Spleen (tissue), 11 donors: Measurements from ENCODE around the gene SLAMF1. TPM values are rescaled to one million over a fixed set of nuclear protein-coding genes. Genes with fewer than 3 reads are reported as not detected.

Experiments
- DNase-seq: peaks from one replicate; pipeline ENCODE4 v3.0.0-alpha.2; 2020
- H3K27ac ChIP-seq, 8 donors: fragments of 200-600 bp; sonication (generic) in 7 of 8; 1 replicate in 4 of 8; 2 replicates in 4 of 8; pipeline versions ENCODE4 v1.5.0 to v1.8.0; 2016 to 2021; ENCODE audit warnings: inconsistent platforms in 4 of 8, mild to moderate bottlenecking in 4 of 8, moderate library complexity in 1 of 8
- H3K27me3 ChIP-seq, 7 donors: fragments of 200-600 bp; sonication (generic) in 6 of 7; replicated peaks in 1 of 7; 1 replicate in 4 of 7; 2 replicates in 3 of 7; pipeline versions ENCODE4 v1.5.0 to v1.8.0; 2016 to 2021; ENCODE audit warnings: inconsistent platforms in 3 of 7, mild to moderate bottlenecking in 1 of 7
- H3K36me3 ChIP-seq, 6 donors: fragments of 200-600 bp; sonication (generic) in 5 of 6; 1 replicate in 4 of 6; 2 replicates in 2 of 6; pipeline versions ENCODE4 v1.5.0 to v1.8.0; 2016 to 2021; ENCODE audit warnings: inconsistent platforms in 2 of 6
- H3K4me1 ChIP-seq, 6 donors: fragments of 200-600 bp; sonication (generic) in 5 of 6; 1 replicate in 3 of 6; 2 replicates in 3 of 6; pipeline versions ENCODE4 v1.5.0 to v1.8.0; 2016 to 2021; ENCODE audit warnings: inconsistent platforms in 3 of 6
- H3K4me3 ChIP-seq, 8 donors: fragments of 200-600 bp; sonication (generic) in 7 of 8; 1 replicate in 4 of 8; 2 replicates in 4 of 8; pipeline versions ENCODE4 v1.5.0 to v1.8.0; 2016 to 2021; ENCODE audit warnings: inconsistent platforms in 4 of 8, mild to moderate bottlenecking in 4 of 8, moderate library complexity in 2 of 8
- H3K9me3 ChIP-seq, 8 donors: fragments of 200-600 bp; sonication (generic) in 7 of 8; 1 replicate in 4 of 8; 2 replicates in 4 of 8; pipeline versions ENCODE4 v1.5.0 to v1.8.0; 2016 to 2021; ENCODE audit warnings: inconsistent platforms in 4 of 8
- CTCF ChIP-seq, 11 experiments: fragments of 200-600 bp in 7 of 11; fragments of 450-650 bp in 4 of 11; sonication (generic) in 4 of 11; IDR thresholded peaks in 8 of 11; conservative IDR thresholded peaks in 3 of 11; 1 replicate in 7 of 11; 2 replicates in 4 of 11; pipeline versions ENCODE4 v1.4.0 to v1.8.0; 2016 to 2021; ENCODE audit warnings: antibody characterized with exemption in 11 of 11, inconsistent platforms in 4 of 11, mild to moderate bottlenecking in 1 of 11
- POLR2A ChIP-seq, 3 donors: fragments of 450-650 bp; IDR thresholded peaks; one replicate each; pipeline ENCODE4 v1.5.1; 2017; ENCODE audit warnings: antibody characterized with exemption in 3 of 3, mild to moderate bottlenecking in 1 of 3
- POLR2AphosphoS5 ChIP-seq, 3 donors: sonication (generic); formaldehyde crosslinking; IDR thresholded peaks; one replicate each; pipeline ENCODE4 v1.5.1; 2017; ENCODE audit warnings: antibody characterized with exemption in 3 of 3
- WGBS, 5 donors: extraction: QIAGEN DNeasy Blood & Tissue Kit in 3 of 5; methylation state at CpG; one replicate each; pipeline versions ENCODE4 v1.1.5 to v1.1.7; 2013 to 2018; 5-methylcytosine and 5-hydroxymethylcytosine counted together
- intact Hi-C: fragments of 100-400 bp; cut with DNase I; formaldehyde crosslinking; loops from one replicate; pipeline ENCODE4 v1.15.0; 2023; ENCODE audit warnings: low total_unique reads
- polyA plus RNA-seq, 3 donors: library from polyadenylated mRNA; stranded (reverse); fragments of 200-250 nt; gene quantifications; one replicate each; pipeline ENCODE4 v1.2.1, GENCODE V29; 2013
- total RNA-seq, 7 donors: library from RNA; depleted of rRNA in 3 of 7; stranded (reverse); fragments of >200 nt in 3 of 7; fragmentation: NEBNext Ultra II Directional in 4 of 7; extraction: Animal tissue kit (Norgen Biotek cat#: 25700) in 4 of 7; gene quantifications; one replicate each; pipeline versions ENCODE4 v1.1.0 to v1.2.1, GENCODE V29; 2016 to 2021
- donor health status: healthy with polysubstance abuse.
- donor health status: DM: no; HTN: no; CAD: no; lungs with moderate emphysema.
- donor health status: DM: no; HTN: no; CAD: no.
- donor health status: Bipolar disorder and iron deficiency.
- donor health status: healthy.
- donor health status: DM: no; HTN: no; CAD: no.
- donor health status: DM: yes; HTN: yes; CAD: no.

SLAMF1 gene
- total and polyA plus RNA-seq, 10 donors: 2.8 to 18.3 (median 10.3) TPM

GRCh38 chr1:160620942-160621632 is 25.8 kb downstream of the SLAMF1 start:
- Histone ChIP-seq H3K9me3 (no peaks in the 10 kb centered on the region), H3K27me3 (no peaks in the 10 kb centered on the region), H3K36me3 (peaks cover 0 to 7% (median 0%) of the 10 kb centered on the region in 6 donors), H3K4me1 (peaks cover 15 to 81% (median 51%) of the 10 kb centered on the region in 6 donors), H3K4me3 (no peak overlapping the region), H3K27ac (peak overlapping the region in 2 of 8 donors; percentile 76 to 79)
- no peak for TF ChIP-seq POLR2A (IDR thresholded peaks at IDR 0.05)
- no peak for TF ChIP-seq POLR2AphosphoS5 (IDR thresholded peaks at IDR 0.05)
- no peak for TF ChIP-seq CTCF (IDR thresholded peaks at IDR 0.05 in 8 of 11, conservative IDR thresholded peaks at IDR 0.05 in 3 of 11)
- 57 to 78% (median 69%) methylated on average over 5 of the region's 5 CpGs for whole genome bisulfite sequencing, 5 donors
- intact Hi-C loops: no loop called here
- DNase-seq: no peak

- intact Hi-C loops: loop anchor here (10.0 kb wide), 1 partner anchor 55 kb away; no protein-coding TSS in a partner anchor
- H3K27ac ChIP-seq: no peak overlapping the region
- TF ChIP-seq POLR2A (IDR thresholded peaks at IDR 0.05): no peak
- no peak for TF ChIP-seq POLR2AphosphoS5 (IDR thresholded peaks at IDR 0.05)
- no peak for TF ChIP-seq CTCF (IDR thresholded peaks at IDR 0.05 in 8 of 11, conservative IDR thresholded peaks at IDR 0.05 in 3 of 11)
- peaks cover 0 to 7% (median 0%) of the 10 kb centered on the region in 6 donors for H3K36me3 ChIP-seq
- no peaks in the 10 kb centered on the region for H3K27me3 ChIP-seq
- DNase-seq: no peak
- H3K4me1 ChIP-seq: peaks cover 9 to 76% (median 39%) of the 10 kb centered on the region in 6 donors
- no peaks in the 10 kb centered on the region for H3K9me3 ChIP-seq
- 93 to 96% (median 95%) methylated on average over 4 of the region's 4 CpGs for WGBS, 5 donors
- H3K4me3 ChIP-seq: no peak overlapping the region
These were observed 27.0 kb downstream of the SLAMF1 start for GRCh38 chr1:160619742-160620277.

- no peak for DNase-seq
- Histone ChIP-seq H3K27ac (no peak overlapping the region), H3K27me3 (no peaks in the 10 kb centered on the region), H3K4me3 (no peak overlapping the region), H3K9me3 (no peaks in the 10 kb centered on the region), H3K36me3 (peaks cover 0 to 7% (median 0%) of the 10 kb centered on the region in 6 donors), H3K4me1 (peaks cover 5 to 73% (median 29%) of the 10 kb centered on the region in 6 donors)
- intact Hi-C loops: loop anchor here (10.0 kb wide), 1 partner anchor 56 kb away; no protein-coding TSS in a partner anchor
- 90 to 98% (median 97%) methylated on average over 3 of the region's 3 CpGs for WGBS, 5 donors
- no peak for TF ChIP-seq POLR2AphosphoS5 (IDR thresholded peaks at IDR 0.05)
- TF ChIP-seq CTCF (IDR thresholded peaks at IDR 0.05 in 8 of 11, conservative IDR thresholded peaks at IDR 0.05 in 3 of 11): peak; percentile 15 to 74 (median 60)
These were observed 28.0 kb downstream of the SLAMF1 start for GRCh38 chr1:160618763-160619274.

- H3K9me3 ChIP-seq: no peaks in the 10 kb centered on the region
- no peak for DNase-seq
- TF ChIP-seq CTCF (IDR thresholded peaks at IDR 0.05 in 8 of 11, conservative IDR thresholded peaks at IDR 0.05 in 3 of 11): no peak
- no peak for TF ChIP-seq POLR2AphosphoS5 (IDR thresholded peaks at IDR 0.05)
- no peak for TF ChIP-seq POLR2A (IDR thresholded peaks at IDR 0.05)
- H3K4me1 ChIP-seq: peaks cover under 1 to 68% (median 24%) of the 10 kb centered on the region in 6 donors
- H3K36me3 ChIP-seq: peaks cover 0 to 7% (median 0%) of the 10 kb centered on the region in 6 donors
- no peaks in the 10 kb centered on the region for H3K27me3 ChIP-seq
- H3K4me3 ChIP-seq: no peak overlapping the region
- WGBS, 5 donors: 61 to 77% (median 72%) methylated on average over 1 of the region's 1 CpG
- no peak overlapping the region for H3K27ac ChIP-seq
- intact Hi-C loops: loop anchor here (10.0 kb wide), 1 partner anchor 56 kb away; no protein-coding TSS in a partner anchor
These were observed 28.5 kb downstream of the SLAMF1 start for GRCh38 chr1:160618327-160618726.
